Posterior vena cava (tissue), 2 donors: Measurements from ENCODE around the gene MIS12. TPM values are rescaled to one million over a fixed set of nuclear protein-coding genes. Genes with fewer than 3 reads are reported as not detected.
A peak's percentile ranks its signal among the peaks of the same experiment; 100 is the strongest.

Experiments used
- DNase-seq: peaks from one replicate; pipeline ENCODE4 v3.0.0-alpha.2; 2020; ENCODE audit warnings: low spot score
- intact Hi-C, 2 donors: fragments of 100-400 bp; cut with DNase I; formaldehyde crosslinking; loops; one replicate each; pipeline versions ENCODE4 v1.14.1 to v1.14.2; 2022 to 2023
- long read RNA-seq, 2 donors: library from polyadenylated mRNA; unstranded; transcript quantifications; one replicate each; pipeline ENCODE4 v2.0.0, GENCODE V29; 2020 to 2021
- total RNA-seq, 2 donors: library from RNA; stranded (reverse); fragmentation: NEBNext Ultra II Directional; extraction: Animal tissue kit (Norgen Biotek cat#: 25700); gene quantifications; one replicate each; pipeline ENCODE4 v1.2.1, GENCODE V29; 2021
- donor health status: DM: yes; HTN: yes; CAD: no.
- donor health status: DM: yes; HTN: yes; CAD: no.

MIS12 gene, protein sequence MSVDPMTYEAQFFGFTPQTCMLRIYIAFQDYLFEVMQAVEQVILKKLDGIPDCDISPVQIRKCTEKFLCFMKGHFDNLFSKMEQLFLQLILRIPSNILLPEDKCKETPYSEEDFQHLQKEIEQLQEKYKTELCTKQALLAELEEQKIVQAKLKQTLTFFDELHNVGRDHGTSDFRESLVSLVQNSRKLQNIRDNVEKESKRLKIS
- total RNA-seq: 10 to 100 TPM; 13.5 to 15.0 TPM
- long read RNA-seq, donor 1, partial matches to known transcripts: 0 of 4 reads
- long read RNA-seq, donor 1, other reads (novel, unspliced or antisense): 0 of 4 reads
- long read RNA-seq, donor 2, transcript MIS12-202 (2 exons, 2,204 nt): major isoform, 16 of 27 reads
- long read RNA-seq, donor 2, partial matches to known transcripts: 2 of 27 reads
- long read RNA-seq, donor 2, other reads (novel, unspliced or antisense): 4 of 27 reads

DNA sequence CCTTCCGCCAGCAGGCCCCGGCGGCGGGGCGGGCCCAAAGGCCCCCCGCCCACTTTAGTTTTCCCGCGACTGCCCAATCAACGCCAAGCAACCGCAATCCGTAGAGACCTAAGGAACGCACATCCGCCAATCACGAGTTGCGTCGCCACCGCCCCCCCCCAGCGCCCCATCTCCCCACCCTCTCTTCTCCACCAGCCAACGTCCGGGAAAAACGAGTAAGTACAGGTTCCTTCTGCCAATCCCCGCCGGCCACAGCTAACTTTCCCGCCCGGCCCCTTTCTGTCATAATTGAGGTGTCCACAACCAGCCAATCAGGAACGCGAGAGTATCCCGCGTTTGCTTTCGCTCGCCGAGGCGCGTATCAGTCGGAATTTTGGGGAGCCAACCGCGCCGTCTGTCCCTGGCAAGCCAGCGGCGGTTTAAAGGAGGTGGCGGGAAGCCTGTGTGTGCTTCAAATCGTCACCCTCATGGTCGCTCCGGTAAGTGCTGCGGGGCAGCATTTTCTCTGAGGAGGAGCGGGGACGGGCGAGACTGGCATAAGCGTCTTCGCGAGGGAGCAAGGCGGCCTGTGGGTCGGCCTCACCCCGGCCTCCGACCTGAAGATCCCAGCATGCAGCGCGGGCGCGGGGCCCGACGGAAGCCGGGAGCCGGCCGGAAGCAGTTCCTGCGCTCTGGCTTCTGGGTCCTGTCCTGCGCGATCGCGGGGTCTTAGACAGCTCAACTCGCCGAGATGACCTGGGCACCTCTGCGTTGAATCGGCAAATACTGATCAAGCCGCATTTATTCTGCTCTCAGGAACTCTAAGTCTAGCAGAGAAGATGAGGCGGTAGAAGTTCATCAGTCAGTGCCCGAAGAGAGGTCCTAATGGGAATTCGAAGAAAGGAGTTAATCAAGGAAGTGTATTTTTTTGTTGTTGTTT is at the start of gene MIS12:
TSS of gene MIS12 (plus strand) at position 361 of the 919 bp plus-strand sequence. CDS start 2,297 bp downstream, outside the sequence.
- intact Hi-C loops: no loop called here
- peak; percentile 99 for DNase-seq

DNA sequence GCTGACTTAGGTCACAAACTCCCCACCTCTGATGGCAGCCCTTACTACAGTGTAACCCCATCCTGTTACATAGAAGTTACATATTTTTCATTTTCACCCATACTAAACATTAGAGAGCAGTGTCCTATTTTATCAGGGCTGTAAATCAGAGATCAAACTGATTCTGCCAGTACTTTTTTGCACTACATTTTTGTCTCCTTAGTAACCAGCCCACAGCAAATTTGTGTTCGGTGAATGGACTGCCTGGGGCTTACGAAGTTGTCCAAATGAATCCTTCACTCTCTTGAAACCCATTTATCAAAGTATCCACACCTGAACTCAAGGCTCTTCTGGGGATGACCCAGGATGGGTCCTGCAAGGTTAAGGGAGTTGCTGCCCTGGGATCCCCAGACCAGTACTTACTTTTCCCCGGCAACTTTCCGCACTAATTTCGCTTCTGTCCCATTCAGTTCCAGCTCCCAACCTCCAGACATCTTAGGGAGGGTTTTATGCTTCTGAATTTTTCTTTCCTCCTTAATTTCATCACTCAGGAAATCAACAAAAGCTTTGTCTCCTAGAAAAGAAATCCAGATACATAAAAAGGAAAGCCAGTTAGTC is 48.5 kb upstream of the MIS12 start:
- intact Hi-C loops: no loop called here
- no peak for DNase-seq

DNA sequence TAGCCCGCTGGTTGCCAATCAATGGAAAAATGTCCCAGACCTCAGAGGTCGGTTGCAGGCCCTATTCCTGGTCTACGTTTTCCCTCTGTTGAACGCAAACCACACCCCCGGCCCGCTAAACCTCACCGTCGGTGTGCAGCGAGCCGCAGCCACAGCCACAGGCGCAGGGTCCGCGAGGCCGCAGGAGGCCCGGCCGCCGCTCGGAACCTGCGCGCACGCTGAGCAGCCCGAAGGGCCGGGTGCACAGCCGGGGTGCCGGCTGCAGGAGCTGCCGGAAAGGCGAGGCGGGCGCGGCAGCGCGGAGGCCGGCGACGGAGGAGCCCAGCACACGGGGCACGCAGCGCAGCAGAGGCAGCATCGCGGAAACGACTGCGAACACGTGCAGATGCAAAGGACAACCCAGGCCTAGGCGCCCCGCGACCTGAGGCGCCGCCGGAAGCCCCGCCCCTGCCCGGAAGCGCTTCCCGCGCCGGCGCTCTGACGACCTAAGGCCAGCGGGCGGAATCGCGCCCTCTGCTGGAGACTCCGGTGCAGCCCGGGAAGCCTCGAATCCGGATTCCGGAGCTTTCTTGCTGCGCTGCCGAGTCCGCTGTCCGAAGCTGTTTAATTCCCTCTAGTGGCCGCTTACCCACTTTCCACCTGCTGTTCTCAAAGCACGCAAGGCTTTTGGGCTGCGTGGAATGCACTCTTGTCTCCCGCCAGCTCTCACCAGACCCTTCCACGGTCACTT is 47.5 kb upstream of the MIS12 start, which contains the start of gene C1QBP:
TSS of gene C1QBP (minus strand) at position 440 of the 730 bp plus-strand sequence. CDS start at position 358, 82 bp downstream.
- intact Hi-C loops: no loop called here
- DNase-seq: peak; percentile 98

DNA sequence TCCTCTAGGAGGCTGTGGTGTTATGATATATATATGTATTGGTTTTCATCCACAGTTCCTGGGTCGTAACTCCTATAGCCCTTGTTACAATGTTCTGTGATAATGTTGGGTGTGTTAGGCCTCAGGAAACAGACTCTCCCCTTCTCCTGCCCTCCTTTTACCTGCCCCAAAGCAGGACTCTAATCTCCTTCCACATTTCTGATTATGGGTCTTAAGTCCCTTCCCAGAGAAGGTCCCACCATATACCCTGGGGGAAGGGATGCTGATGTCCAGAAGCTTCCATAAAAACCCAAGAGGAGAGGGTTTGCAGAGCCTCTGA is 47.0 kb upstream of the MIS12 start:
- intact Hi-C loops: no loop called here
- no peak for DNase-seq

DNA sequence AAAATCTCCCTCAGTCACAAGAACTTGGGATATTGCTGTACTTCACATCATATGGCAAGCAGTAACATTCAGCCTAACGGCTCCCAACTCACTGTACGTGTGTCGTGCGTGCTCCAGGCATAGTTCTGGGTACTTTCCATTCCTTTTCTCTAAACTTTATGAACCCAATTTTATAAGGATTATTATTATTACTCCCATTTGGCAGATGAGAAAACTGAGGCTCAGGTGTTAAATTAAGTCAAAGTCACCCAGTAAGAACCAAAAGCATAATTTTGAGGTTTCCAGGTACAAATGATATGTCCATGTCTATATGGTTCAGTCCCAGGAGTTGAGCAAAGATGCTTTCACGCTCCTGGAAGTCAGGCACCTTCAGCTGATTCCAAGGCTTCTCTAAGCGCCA is 42.6 kb upstream of the MIS12 start:
- intact Hi-C loops: no loop called here
- DNase-seq: no peak

DNA sequence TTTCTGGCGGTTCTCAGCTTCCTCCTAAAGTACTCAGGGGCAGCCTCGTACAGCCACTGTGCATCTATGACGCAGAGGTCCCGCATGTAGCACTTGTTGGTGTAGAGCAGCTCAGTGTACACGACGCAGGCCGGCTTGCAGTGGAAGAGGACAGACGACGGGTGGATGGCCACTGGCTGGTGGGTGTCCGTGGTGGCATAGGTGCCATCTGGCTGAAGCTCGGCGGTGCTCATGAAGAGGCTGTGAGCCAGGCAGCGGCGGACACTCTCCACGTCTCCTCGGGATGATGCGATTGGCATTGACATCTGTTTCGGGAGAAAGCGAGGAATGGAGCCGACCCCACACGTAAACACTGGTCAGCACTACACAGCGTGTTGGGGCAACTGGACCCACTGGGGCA is 42.2 kb upstream of the MIS12 start:
- intact Hi-C loops: no loop called here
- no peak for DNase-seq

DNA sequence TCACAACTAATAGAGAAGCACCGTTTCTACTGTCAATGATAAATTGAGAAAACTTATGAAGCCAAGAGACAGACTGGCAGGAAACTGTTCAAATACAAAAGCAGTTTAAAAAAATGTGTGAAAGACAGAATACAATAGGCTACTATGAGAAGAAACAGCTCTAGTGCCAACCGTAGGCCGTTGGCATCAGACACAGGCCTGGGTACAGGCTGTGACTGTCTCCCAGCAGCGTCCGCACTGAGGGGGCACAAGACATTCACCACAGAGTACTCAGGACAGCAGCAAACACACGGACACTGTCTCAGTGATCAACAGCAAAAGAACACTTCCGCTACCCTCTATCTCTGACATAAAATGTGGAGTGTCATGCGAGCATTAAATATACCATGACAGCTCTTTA is 39.6 kb upstream of the MIS12 start:
- intact Hi-C loops: no loop called here
- no peak for DNase-seq

DNA sequence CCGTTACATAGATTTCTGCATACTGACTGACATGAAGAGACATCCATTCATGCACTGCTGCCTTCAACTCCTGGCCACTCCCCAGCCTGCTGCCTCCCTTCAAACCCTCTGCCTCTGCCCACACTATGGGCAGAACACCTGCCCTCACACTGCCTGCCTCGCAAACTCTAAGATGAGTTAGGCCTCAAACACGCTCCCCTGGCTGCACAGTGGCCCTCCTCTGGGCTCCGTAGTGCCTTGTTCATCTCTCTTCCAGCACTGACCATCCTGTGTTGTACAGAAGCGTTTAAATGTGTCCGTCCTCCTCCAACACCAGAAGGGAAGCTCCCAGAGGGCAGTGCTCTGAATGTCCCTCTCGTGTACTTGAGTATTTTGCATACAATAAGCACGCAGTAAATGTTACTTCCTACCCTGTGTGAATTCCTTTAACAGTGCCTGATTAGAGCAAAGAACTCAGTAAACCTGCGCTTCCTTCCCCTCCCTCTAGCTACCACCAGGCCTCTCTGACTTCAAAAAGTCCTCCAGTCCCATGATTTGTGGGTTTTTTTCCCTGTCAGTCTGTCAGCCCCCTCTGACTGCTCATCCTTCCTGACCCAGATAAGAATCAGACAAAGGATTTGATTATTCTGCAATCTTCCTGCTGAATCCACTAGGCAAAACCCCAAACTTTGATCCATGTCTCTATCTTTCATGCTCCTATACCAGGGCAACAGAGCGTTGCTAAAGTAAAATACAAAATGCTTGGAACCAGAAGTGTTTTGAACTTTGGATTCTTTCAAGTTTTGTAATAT is 21.5 kb upstream of the MIS12 start:
- intact Hi-C loops: no loop called here
- DNase-seq: no peak

DNA sequence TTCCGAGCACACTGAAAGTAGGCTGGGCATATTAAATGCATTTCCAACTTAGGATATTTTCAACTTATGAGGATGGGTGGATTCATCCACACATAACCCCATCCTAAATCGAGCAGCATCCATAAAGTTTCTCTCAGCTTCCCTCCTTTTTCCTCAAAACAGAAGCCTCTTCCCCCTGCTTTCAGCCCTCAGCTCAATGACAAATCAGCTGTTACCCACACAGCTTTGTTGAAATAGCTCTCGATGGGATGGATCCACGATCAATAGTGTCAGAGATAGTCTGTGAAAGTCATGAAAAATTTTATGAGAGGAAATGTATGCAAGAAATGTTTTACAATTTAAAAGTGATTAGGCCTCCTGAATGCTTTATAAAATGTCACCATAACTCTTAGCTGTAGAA is 20.1 kb upstream of the MIS12 start:
- no peak for DNase-seq
- intact Hi-C loops: no loop called here

DNA sequence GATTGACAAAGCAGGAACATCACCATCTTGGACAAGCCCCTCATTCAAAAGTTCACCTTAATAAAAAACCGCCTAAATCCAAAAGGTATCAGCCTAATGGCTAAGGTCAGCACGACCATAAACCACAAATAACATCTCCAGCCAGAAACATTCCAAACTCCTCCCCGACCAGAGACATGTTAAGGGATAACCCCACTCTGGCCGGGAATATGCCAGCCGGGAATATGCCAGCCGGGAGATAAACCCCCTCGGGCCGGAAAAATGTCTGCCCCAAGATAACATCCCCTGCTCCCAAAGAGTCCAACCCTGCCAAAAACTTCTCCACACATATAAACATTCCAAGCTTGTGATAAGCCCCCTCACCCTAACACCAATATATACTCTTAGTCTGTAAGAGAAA is 18.9 kb upstream of the MIS12 start:
- no peak for DNase-seq
- intact Hi-C loops: no loop called here

DNA sequence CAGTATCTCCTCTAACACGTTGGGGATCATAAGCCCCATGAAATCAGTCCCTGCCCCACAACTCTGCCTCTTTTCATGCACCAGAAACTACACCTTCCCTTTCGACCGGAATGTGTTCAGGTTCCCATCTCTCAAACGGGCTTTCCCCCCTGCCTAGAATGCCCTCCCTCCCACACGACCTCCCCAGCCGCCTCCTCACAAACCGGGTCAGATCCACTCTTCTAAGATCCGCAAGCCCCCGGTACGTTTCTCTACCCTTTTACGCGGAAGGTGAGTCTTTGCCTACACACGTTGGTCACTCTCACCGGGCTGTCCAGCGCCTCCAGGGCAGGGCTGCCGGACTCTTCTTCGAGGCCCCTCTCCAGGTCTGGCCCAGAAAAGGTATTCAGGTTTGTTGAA is 18.3 kb upstream of the MIS12 start:
- DNase-seq: no peak
- intact Hi-C loops: no loop called here

DNA sequence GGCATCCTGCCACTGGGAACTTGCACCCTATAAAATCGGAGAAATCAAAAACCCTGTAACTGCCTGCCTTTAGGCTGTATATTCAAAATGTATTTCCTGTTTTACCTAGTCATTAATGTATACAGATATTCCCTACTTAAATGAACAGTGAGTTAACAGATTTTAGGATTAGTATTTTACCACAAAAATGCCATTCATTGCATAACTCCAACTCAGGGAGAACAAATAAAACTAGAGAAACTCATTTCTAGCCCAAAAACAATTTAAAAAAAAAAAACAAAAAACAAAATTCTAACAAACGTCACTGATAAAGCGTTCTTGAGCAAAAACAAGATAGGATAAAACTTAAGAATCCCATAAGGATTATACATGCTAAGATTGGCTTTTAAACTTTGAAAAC is 13.9 kb upstream of the MIS12 start:
- intact Hi-C loops: no loop called here
- DNase-seq: no peak

DNA sequence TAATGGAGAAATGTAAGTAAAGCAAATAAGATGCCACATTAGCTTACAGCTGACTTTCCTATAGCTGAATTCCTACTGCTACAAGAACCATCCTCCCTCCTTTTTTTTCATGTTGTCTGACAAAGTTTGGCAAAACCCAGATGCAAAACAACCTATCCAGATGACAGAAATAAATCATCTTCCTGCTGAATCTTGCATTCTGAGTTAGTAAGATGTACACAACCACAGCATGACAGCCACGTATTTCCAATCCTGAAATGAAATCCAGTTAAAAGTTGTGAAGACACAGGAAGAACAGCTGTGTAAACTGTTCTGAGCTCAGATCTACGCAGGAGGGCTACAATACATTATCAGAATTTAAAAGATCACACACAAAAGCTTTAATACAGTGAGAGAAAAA is 12.5 kb upstream of the MIS12 start:
- intact Hi-C loops: no loop called here
- no peak for DNase-seq

DNA sequence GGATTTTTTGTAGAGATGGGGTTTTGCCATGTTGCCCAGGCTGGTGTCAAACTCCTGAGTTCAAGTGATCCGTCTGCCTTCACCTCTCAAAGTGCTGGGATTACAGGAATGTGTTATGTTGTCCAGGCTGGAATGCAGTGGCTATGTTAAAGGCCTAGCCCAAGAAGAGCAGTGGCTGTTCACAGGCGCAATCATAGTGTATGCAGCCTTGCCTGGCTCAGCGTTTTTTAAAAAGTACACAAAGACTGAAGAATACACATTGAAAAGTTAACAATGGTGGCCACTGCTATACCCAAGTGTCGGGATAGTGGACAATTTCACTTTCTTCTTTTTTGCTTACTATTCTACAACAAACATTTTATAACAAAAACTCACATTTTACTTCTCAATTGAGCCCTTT is 7.4 kb upstream of the MIS12 start:
- intact Hi-C loops: no loop called here

DNA sequence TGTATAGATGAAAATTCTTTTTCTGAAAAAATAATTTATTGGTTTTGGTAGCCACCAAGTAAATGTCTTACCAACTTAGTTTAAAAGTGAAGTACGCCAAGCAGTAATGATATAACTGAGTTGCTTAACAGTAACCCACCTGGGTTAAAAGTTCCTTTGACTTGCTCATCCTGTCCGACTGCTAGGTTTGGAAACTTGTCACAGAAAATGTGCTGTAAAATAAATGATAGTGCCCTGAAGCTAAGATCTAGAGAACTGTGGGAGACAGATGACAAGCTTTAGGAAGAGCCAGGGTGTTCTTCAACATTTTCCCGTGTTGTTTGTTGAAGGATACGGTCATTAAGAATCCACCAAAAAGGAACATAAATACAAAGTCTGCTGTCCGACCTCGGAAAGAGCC is 5.4 kb upstream of the MIS12 start:
- intact Hi-C loops: no loop called here
- no peak for DNase-seq

More for the DNA sequence above, 7.4 kb upstream of the MIS12 start:
- no peak for DNase-seq

DNA sequence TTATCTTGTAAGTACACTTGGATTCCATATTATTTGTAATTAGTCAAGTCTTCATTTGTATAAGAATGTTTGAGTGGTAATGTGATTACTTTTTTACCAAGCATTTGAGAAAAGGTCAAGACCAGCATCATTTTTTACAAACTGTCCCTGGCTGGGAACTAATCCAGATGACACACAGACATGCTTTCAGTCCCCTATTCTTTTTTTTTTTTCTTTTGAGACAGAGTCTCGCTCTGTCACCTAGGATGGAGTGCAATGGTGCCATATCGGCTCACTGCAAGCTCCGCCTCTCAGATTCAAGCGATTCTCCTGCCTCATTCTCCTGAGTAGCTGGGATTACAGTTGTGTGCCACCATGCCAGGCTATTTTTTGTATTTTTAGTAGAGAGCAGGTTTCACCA is 4.9 kb upstream of the MIS12 start:
- no peak for DNase-seq
- intact Hi-C loops: no loop called here

DNA sequence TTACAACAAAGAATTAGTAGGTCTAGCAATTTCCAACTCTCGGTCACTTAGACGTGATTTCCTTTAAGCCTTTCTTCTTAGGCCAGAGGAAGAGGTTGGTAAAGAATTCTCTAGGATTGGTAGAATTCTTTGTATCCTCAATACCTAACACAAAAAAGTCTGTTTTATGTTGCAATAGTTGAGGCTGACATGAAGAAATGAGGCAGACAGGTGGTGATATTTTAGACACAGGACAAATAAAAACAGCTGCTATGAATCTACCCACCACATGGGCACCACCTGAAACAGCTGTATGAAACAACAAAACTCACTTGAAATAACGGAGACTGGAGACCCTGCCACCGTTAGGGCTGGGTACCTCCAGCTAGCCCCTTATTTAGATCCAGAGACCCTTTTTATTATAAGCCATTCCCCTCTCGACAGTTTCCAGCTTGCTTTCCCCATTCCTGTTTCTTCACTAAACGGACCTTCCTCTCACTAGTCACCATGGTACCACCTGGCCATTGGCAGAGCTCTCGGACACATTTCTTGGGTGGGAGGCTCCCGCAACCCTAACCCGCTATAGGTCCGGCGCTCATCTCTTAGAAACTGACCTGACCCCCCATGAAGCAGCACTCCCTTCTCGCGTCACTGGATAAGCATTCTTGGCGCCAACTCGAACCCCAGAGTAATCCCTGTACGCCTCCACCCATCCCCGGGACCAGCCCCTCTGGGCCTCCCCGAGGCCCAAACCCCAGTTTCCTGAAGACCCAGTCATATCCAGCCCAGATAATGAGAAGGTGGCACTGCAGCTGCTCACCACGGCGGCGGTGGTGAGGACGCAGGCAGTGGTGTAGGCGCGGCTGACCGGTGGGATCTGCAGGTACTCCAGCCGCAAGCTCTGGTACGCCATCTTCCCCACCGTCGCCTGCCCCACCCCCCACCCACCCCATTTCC is 828 bp upstream of the MIS12 start, which contains the start of gene DERL2:
TSS of gene DERL2 (minus strand) at position 909 of the 936 bp plus-strand sequence. CDS start at position 892, 17 bp downstream.
- DNase-seq: no peak
- intact Hi-C loops: no loop called here
